ENCODE measurements around the gene AKR1C1. TPM values are rescaled to one million over a fixed set of nuclear protein-coding genes. Genes with fewer than 3 reads are reported as not detected.
"Not testable (repeated sequence)": the region's sequence is repeated elsewhere in the genome, so short reads cannot be mapped to it uniquely, and the experiment has no call there.

The AKR1C1 gene
- total RNA-seq, 1 donor from 2014 or later = 14.5 TPM

GRCh38 chr10:4967189-4967588, 4.0 kb downstream of the AKR1C1 start:
- not testable (repeated sequence) for H3K27me3 Mint-ChIP-seq; DNase-seq (ENCODE audit: extremely low spot score, unreplicated experiment); H3K9me3 Mint-ChIP-seq; H3K27ac Mint-ChIP-seq; H3K4me3 Mint-ChIP-seq; H3K4me1 Mint-ChIP-seq (ENCODE audit: unreplicated experiment)
- H3K36me3 Mint-ChIP-seq = peaks cover 10% of the 10 kb centered on the region

GRCh38 chr10:4969289-4969688, 6.1 kb downstream of the AKR1C1 start:
- H3K9me3 Mint-ChIP-seq; DNase-seq (ENCODE audit: extremely low spot score, unreplicated experiment); H3K4me3 Mint-ChIP-seq; H3K27ac Mint-ChIP-seq; H3K4me1 Mint-ChIP-seq (ENCODE audit: unreplicated experiment); H3K27me3 Mint-ChIP-seq: not testable (repeated sequence)
- H3K36me3 Mint-ChIP-seq = peaks cover 10% of the 10 kb centered on the region

GRCh38 chr10:4970362-4970761, 7.1 kb downstream of the AKR1C1 start:
- not testable (repeated sequence) for H3K27me3 Mint-ChIP-seq; H3K9me3 Mint-ChIP-seq; H3K4me1 Mint-ChIP-seq (ENCODE audit: unreplicated experiment); H3K4me3 Mint-ChIP-seq; DNase-seq (ENCODE audit: extremely low spot score, unreplicated experiment); H3K27ac Mint-ChIP-seq
- H3K36me3 Mint-ChIP-seq = peaks cover 10% of the 10 kb centered on the region

- not testable (repeated sequence) for H3K9me3 Mint-ChIP-seq; DNase-seq (ENCODE audit: extremely low spot score, unreplicated experiment); H3K4me3 Mint-ChIP-seq; H3K27me3 Mint-ChIP-seq; H3K4me1 Mint-ChIP-seq (ENCODE audit: unreplicated experiment); H3K27ac Mint-ChIP-seq
- peaks cover 15% of the 10 kb centered on the region for H3K36me3 Mint-ChIP-seq
Observed at GRCh38 chr10:4972369-4973142, 9.3 kb downstream of the AKR1C1 start.

- H3K36me3 Mint-ChIP-seq = peaks cover 15% of the 10 kb centered on the region
- not testable (repeated sequence) for H3K27ac Mint-ChIP-seq; H3K4me3 Mint-ChIP-seq; H3K4me1 Mint-ChIP-seq (ENCODE audit: unreplicated experiment); H3K27me3 Mint-ChIP-seq; H3K9me3 Mint-ChIP-seq; DNase-seq (ENCODE audit: extremely low spot score, unreplicated experiment)
Observed at GRCh38 chr10:4973294-4973693, 10.1 kb downstream of the AKR1C1 start.

GRCh38 chr10:4974400-4974799, 11.2 kb downstream of the AKR1C1 start:
- not testable (repeated sequence) for H3K9me3 Mint-ChIP-seq; H3K4me3 Mint-ChIP-seq; H3K27me3 Mint-ChIP-seq; H3K36me3 Mint-ChIP-seq; DNase-seq (ENCODE audit: extremely low spot score, unreplicated experiment); H3K27ac Mint-ChIP-seq; H3K4me1 Mint-ChIP-seq (ENCODE audit: unreplicated experiment)

- peaks cover 6% of the 10 kb centered on the region for H3K4me1 Mint-ChIP-seq (ENCODE audit: unreplicated experiment)
- H3K36me3 Mint-ChIP-seq = peaks cover 5% of the 10 kb centered on the region
- H3K9me3 Mint-ChIP-seq = no peaks in the 10 kb centered on the region
- TF ChIP-seq CTCF (conservative IDR thresholded peaks at IDR 0.05) = no peak
- no peak for DNase-seq (ENCODE audit: extremely low spot score, unreplicated experiment)
- no peak overlapping the region for H3K27ac Mint-ChIP-seq
- H3K27me3 Mint-ChIP-seq = no peaks in the 10 kb centered on the region
- H3K4me3 Mint-ChIP-seq = no peak overlapping the region
Observed at GRCh38 chr10:4977025-4977424, 13.8 kb downstream of the AKR1C1 start.

GRCh38 chr10:4978870-4979269, 15.7 kb downstream of the AKR1C1 start:
- Mint-ChIP-seq H3K27me3 (no peaks in the 10 kb centered on the region), H3K9me3 (no peaks in the 10 kb centered on the region), H3K4me1 (ENCODE audit: unreplicated experiment) (peaks cover 8% of the 10 kb centered on the region), H3K36me3 (peaks cover 5% of the 10 kb centered on the region), H3K4me3 (no peak overlapping the region), H3K27ac (no peak overlapping the region)
- TF ChIP-seq CTCF (conservative IDR thresholded peaks at IDR 0.05) = no peak
- no peak for DNase-seq (ENCODE audit: extremely low spot score, unreplicated experiment)

- DNase-seq (ENCODE audit: extremely low spot score, unreplicated experiment) = no peak
- Mint-ChIP-seq H3K27me3 (no peaks in the 10 kb centered on the region), H3K4me3 (no peak overlapping the region), H3K9me3 (no peaks in the 10 kb centered on the region), H3K36me3 (peaks cover 5% of the 10 kb centered on the region), H3K4me1 (ENCODE audit: unreplicated experiment) (peaks cover 8% of the 10 kb centered on the region), H3K27ac (no peak overlapping the region)
- TF ChIP-seq CTCF (conservative IDR thresholded peaks at IDR 0.05) = no peak
Observed at GRCh38 chr10:4980793-4981192, 17.6 kb downstream of the AKR1C1 start.
